GM21423 (cell line): Measurements from ENCODE around the gene TXNIP.

ENCODE experiments used
- ATAC-seq: cut with Tn5 transposase; IDR thresholded peaks from one replicate; pipeline ENCODE4 v1.9.1; 2021; ENCODE audit warnings: mild to moderate bottlenecking, moderate library complexity; ENCODE audit not compliant: unreplicated experiment

Gene TXNIP

DNA sequence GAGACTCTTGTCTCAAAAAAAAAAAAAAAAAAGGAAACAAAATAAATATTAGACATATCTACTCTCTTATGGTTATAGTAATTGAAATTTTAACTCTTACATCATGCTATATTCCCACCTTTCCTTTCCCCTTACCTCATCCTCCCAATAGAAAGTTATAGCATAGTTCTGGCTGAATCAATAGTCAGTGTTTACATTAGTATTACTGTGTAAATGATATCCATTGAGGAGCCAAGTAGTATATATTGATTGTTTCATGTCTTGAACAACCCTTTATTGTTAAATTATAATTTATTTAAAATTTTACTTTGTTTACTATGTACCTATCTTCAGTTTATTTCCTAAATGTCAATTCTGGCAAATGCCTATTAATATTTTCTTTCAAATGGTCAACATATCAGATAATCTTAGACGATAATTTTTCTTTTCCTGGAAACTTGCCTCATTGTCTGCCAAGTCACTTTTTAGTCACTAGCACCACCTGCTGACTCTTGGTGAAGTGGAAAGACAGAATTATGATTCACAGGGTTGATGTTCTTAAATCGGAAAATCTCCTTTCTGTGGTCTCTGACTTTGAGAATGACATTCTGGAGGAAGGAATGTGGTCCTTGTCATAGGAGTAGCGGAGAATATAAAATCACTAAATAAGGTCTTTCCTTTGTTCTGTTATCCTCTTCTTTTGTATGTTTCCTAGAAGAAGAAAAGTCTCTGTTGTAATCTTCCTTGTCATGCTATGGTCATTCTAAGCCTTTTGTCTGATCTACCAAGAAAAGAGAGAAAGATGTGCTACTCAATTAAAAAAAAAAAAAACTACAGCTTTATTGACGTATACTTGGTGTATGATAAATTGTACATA lies 16.6 kb upstream of the TXNIP start:
- ATAC-seq = no peak

DNA sequence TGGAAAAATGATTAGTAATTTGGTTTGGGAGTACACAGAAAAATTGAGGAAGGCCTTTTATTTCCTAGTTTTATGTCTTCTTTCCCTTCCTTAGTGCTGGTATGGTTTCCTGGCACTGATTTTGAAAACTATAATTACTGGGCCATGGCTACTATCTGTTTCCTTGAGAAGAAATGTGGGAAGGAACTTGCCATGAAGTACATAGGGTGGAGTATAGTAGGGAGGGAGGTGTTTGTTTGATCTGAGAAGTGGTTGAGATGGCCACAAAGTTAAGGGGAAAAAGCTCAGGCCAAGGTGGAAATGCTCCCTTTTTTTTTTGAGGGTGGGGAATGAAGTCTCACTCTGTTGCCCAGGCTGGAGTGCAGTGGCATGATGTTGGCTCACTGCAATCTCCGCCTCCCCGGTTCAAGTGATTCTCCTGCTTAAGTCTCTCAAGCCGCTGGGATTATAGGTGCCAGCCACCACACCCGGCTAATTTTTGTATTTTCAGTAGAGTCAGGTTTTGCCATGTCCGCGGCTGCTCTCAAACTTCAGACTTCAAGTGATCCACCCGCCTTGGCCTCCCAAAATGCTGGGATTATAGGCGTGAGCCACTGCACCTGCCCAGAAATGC lies 13.9 kb upstream of the TXNIP start:
- ATAC-seq = no peak

DNA sequence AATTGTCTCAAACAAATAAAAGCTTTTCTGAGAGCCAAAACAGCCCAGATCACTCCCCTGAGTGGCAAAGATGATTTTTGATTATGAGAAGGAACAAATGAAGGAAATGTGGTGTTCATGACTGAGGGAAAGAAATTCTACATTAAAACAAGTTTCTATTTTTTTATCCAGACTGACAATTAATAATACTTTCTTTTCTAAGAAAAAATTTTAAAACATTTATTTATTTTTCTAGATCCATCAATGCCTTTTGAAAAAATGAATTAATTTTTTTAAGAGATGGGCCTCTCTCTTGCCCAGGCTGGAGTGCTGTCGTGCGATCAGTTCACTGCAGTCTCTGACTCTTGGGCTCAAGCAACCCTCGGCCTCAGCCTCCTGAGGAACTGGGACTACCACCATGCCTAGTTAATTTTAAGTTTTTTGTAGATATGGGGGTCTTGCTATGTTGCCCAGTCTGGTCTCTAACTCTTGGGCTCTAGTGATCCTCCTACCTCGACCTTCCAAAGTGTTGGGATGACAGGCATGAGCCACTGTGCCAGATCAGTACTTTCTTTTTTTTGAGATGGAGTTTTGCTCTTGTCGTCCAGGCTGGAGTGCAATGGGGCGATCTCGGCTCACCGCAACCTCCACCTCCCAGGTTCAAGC lies 11.2 kb upstream of the TXNIP start:
- ATAC-seq = no peak

DNA sequence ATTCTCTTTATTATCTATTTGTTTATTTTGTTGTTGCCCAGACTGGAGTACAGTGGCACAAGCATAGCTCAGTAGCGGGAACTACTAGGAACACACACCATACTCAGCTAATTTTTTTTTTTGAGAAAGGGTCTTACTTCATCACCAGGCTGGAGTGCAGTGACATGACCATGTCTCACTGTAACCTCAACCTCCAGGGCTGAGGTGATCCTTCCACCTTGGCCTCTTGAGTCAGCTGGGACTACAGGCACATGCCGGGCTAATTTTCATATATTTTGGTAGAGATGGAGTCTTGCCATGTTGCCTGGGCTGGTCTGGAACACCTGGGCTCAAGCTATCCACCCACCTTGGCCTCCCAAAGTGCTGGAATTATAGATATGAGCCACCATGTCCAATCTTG lies 5.3 kb upstream of the TXNIP start:
- ATAC-seq = no peak

DNA sequence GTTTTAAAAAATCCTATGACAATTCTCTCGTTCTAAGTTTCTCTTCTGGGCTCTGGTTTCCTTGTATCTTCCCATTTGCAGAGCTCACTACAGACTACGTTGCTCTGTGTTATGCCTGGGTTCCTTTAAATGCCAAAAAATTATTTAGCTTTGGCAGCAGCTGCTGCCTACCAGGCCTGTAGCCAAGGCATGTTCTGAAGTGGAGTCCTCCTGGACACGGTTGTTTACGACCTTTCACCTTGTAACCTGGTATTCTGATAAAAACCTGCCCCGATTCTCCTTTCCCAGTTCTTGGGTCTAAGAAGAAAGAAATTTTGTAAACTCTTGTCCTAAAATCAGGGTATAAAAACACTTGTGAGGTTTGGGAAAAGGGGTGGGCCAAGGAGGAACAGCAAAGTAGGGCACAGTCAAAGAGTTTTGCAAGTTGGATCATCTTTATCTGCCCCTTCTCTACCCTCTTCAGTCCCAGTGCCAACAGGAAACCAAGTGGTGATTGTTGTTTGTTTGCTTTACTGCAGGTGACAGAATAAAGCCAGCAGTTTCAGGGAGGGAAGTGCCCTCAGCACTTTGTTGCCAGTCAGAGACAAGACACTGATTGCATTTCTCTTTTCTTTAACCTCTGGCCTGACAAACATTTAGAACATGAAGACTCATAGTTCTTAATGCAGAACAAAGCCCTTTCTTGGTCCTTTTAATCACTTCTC lies 3.1 kb upstream of the TXNIP start:
- no peak for ATAC-seq

DNA sequence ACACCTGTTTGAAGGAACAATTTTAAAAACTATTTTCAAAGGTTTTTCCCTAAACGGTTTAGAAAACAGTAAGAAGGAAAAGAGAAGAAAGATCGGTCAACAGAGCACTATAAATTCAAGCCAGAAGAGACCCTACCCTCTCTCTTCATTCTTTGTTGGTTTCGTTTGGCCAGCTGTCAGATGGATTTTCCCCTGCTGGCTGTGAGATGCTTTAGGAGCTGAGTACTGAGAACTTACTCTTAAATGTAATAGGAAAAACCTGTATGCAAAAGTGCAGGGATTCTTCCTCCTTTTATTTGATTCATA lies 1.3 kb upstream of the TXNIP start:
- no peak for ATAC-seq

DNA sequence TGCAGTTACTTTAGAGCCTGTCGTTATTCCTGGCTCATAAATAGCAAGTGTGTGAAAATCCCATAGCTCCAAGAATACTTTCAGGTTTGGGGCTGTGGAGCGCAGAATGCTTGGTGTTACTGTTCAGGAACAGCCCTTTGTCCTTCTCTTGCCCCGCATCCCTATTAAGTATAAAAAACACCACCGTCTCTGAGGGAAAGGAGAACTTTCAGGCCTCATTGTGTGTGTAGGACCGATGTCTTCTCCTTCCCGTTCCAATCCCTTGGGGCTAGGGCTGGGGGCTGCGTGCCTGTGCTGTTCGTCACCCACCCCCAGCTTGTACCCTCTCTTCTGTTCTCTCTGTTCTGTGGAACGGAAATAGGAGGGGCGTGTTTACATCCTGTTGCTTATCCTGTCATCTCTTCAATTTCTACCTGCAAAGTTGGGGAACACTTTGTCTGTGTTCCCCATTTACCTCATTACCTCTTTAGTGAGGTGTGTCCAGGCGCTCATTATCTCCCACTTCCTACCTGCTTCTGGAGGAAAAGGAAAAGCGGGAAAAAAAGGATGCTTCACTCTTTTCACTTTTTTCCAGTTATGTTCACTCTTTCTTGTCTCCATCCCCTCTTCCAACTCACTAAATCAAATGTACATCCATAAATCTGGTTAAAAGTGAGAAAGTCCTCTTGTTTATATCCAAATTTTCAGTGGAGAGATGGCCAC lies 788 bp upstream of the TXNIP start:
- peak; percentile 29 for ATAC-seq

DNA sequence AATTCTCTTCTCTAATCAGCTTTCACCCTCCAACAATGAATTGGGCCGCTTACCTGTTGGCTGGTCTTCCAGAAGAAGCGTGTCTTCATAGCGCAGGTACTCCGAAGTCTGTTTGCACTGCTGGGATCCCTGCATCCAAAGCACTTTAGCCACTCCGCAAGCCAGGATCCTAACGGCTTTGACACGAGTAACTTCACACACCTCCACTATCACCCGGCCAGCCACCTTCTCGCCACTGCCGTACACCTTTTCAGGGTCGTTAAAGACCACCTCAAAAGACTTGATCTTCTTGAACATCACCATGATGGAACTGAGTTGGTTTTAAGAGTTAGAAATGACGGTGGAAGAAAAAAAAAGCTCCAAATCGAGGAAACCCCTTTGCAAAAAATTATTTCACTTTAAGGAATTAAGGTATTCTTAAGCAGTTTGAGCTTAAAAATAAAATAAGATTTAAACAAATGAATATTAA lies 381 bp downstream of the TXNIP start:
- ATAC-seq = no peak

DNA sequence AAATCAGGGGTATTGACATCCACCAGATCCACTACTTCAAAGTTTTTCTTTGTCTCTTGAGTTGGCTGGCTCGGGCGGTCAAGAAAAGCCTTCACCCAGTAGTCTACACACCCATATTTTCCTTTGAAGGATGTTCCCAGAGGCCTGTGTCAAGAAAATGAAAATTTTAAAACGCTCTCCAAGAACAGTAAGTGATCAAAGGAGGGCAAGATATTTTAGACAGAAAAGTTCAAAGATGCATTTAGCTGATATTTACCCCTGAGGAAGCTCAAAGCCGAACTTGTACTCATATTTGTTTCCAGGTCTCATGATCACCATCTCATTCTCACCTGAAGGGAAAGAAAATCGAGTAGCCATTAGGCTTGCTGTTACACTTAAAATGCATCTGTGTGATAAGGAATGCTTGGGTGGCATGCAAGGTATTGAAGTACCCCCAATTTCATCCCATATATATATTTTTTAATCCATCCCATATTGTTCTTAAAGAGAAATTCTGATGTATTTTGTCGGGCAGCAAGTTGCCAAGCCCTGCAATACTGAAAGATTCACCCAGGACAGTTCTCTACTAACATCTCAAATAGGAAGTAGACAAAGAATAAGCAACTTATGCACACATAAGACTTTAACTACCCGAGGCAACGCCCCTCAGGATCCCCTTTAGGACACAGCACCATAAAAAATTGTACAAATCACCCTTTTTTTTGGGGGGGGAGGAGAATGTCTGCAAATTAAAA lies 1.1 kb downstream of the TXNIP start:
- ATAC-seq = no peak

DNA sequence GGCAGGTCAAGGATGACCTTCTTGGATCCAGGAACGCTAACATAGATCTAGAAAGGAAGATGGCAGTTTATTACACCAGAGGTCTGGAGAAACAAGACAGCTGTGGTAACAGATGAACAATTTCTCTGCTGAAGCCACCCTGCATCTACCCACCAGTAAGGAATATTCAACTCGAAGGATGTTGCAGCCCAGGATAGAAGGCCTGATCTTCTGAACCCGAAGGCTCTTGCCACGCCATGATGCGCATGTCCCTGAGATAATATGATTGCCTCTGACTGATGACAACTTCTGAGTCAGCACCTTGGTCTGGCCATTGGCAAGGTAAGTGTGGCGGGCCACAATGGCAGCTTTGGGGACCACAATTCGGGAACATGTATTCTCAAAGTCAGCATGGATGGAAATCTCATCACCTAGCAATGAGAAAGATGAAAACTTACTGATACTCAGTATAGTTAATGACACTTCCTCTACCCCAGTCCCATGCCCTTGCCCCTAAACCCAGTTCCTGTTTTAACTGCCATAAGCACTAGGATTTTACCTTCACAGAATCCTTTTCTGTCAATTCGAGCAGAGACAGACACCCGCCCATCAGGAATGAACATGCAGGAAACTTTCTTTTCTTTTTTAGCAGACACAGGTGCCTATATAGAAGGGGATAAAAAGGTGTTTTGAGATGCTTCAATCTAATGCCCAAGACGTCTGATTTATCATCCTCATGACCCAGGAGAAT lies 1.8 kb downstream of the TXNIP start:
- ATAC-seq = no peak

DNA sequence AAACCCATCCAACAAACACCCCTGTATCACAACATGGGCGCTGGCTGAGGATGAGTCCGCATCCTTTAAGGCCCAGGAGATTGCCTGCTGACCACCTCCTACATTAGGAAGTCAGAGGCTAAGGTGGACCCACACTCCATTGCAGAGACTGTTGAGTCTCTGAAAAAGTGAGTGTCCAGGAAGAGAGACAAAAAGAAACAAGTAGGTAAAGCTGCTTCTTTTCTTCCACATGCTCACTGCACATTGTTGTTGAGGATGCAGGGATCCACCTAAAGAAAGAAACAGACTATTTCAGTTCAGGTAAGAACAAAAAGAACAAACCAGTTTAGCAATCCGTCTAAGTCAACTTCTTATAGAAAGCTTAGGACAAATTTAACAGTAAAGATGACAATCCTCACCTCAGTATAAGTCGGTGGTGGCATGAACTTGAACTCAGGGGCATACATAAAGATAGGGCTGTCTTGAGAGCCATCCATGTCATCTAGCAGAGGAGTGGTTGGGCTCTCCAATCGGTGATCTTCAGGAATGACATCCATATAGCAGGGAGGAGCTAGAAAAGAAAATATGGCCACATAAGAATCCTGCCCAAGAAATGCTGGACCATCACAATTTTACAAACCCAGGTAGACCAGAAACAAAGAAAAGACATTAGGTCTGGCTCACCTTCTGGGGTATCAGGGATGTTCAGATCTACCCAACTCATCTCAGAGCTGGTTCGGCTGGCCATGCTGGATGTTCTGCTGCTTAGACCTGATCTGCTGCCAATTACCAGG lies 2.6 kb downstream of the TXNIP start:
- no peak for ATAC-seq

DNA sequence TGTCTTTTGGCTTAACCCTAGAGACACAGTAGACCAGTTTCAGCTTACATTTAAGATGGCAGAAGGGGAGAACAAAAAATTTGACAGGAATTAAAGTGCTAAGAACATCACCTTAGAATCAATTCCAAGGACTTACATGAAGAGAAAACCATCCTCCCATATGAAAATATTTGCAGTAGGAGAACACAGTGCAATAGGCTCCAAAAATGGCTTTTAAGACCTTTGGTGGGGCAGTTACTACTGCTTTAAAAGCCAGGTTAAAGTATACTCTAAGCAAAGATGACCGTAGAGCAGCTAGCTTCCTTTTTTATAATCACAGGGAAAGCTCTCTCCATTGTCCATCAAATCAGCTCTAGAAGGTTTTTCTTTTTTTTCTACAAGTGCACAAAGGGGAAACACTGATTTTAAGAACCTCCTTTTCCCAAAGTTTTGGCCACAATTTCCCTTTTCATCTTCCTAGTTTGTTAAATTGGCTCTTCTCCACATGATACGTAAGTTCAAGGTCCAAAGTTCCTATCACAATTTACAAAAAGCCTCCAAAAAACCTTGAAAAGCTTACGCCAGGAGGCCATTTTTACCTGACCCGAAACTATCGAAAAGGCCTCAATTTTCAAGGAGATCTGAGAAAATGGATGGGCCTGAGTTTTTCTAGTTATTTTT lies 3.3 kb downstream of the TXNIP start:
- ATAC-seq = no peak

DNA sequence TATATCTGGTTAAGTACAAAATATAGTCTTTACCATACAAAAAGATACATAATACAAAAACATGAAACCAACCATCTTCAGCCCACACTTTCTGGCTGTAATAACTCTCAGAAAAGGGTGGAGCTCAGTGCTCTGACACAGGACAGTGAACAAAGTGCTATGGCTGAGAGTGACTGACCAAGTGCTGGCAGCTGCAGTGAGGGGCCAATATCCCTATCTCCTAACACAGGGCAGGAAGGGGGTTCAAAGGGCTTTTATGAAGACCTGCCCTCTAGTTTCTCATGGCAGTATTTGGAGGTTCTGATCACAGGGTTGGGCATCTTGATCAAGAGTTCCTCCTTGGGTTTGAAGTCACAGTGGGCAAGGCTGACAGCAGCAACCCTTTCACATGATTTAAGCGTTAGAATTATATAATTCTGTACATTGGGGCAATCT lies 3.9 kb downstream of the TXNIP start:
- no peak for ATAC-seq

DNA sequence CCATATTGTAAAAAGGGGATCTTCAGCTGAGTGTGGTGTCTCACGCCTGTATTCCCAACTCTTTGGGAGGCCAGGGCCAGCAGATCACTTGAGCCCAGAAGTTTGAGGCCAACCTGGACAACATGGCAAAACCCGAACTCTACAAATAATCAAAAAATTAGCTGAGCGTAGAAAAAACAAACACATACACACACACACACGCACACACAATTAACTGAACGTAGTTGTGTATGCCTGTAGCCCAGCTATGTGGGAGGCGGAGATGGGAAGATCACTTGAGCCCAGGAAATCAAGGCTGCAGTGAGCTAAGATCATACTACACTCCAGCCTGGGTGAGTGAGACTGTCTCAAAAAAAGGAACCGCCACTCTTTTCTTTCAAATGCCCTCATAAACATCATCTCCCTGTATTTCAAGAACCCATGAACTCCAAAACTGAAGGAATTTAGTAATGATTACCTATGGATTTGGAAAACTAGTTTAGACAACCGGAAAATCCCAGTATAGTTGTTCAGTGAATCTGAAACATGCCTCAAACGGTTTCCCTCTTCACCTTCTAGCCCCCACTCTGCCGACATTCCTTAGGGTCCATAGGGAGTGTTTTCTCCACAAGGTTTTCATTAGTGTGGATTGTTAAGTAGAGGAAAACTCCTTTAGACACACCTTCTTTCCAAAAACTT lies 4.5 kb downstream of the TXNIP start:
- ATAC-seq = no peak

DNA sequence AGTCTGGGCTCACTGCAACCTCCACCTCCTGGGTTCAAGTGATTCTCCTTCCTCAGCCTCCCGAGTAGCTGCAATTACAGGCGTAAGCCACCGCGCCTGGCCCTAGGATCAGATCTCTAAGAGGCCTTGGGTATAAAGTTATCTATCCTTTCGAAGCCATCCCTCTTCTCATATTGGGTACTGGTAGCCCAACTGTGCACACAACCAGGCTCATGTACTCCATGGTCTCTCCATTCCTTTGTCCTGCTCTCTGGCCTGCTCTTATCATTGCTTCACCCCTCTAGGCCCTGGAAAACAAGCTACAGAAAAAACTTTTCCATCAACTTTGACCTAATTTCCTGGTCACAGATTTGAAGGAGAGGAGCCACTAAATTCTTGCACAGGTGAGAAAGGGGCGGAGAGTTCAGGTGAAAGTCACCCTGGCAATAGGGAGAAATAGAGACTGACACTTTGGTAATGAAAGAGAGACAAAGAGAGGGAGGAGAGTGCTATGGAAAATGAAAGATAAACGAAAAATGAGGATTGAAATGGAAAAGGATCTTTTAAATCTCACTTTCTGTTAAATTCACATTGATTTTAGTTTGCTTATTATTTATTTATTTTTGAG lies 6.0 kb downstream of the TXNIP start:
- no peak for ATAC-seq

DNA sequence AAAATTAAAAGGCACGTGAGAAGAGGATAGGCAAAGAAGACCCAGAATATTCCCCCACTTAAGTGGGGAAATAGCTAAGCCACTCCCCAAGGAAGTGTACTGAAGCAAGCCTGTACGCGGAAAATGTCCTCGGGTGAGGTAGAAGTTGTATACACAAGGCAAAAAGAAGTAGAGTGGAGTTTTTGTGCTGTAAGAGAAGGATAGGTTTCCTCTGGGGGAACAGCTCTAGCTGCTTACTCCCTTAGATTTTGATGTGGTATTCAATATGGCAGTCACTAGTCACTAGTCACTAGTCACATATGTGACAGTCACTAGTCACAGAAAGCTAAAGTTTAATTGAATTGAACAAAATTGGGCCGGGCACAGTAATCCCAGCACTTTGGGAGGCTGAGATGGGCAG lies 7.6 kb downstream of the TXNIP start:
- no peak for ATAC-seq

DNA sequence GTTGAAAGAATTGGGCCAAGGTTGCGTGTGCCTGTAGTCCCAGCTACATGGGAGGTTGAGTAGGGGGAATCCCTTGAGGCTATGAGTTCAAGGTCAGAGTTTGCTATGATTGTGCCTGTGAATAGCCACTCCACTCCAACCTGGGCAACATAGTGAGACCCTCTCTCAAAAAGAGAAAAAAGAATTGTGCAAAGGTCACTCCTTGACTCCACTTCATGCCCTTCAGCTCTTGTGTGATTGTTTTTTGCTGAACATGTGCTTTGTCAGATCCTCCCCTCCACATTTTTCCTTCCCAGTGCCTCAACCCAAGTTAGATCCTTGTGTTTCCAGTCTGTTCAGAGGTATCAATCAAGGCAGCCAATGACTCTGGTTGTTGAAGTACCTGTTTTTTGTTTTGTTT lies 8.5 kb downstream of the TXNIP start:
- no peak for ATAC-seq
